Neural progenitor cell (in vitro differentiated cells): ENCODE data around the gene PUS1. TPM values are rescaled to one million over a fixed set of nuclear protein-coding genes. Genes with fewer than 3 reads are reported as not detected.
"Not testable (repeated sequence)": the region's sequence is repeated elsewhere in the genome, so short reads cannot be mapped to it uniquely, and the experiment has no call there.

Experiments used
- DNase-seq: peaks from one replicate; pipeline ENCODE4 v3.0.0-alpha.2; 2016; ENCODE audit warnings: low spot score
- H2AFZ ChIP-seq: fragments of 200-600 bp; sonication (generic); replicated peaks from 2 replicates; pipeline ENCODE4 v1.6.1; 2016; ENCODE audit warnings: antibody characterized with exemption
- H3F3A ChIP-seq: fragments of 200-600 bp; sonication (generic); 2 replicates; pipeline ENCODE4 v1.6.1; 2016; ENCODE audit warnings: antibody characterized with exemption, low read depth
- H3K27ac ChIP-seq: fragments of 200-600 bp; sonication (generic); 2 replicates; pipeline ENCODE4 v1.5.1; 2016; ENCODE audit warnings: mild to moderate bottlenecking
- H3K27me3 ChIP-seq: fragments of 200-600 bp; sonication (generic); 2 replicates; pipeline ENCODE4 v1.6.1; 2016; ENCODE audit warnings: mild to moderate bottlenecking, moderate library complexity
- H3K36me3 ChIP-seq: fragments of 200-600 bp; sonication (generic); 2 replicates; pipeline ENCODE4 v1.5.1; 2016
- H3K4me1 ChIP-seq: fragments of 200-600 bp; sonication (generic); 2 replicates; pipeline ENCODE4 v1.6.1; 2016; ENCODE audit warnings: mixed run types
- H3K4me2 ChIP-seq: fragments of 200-600 bp; sonication (generic); 2 replicates; pipeline ENCODE4 v1.6.1; 2016
- H3K4me3 ChIP-seq: fragments of 200-600 bp; sonication (generic); 2 replicates; pipeline ENCODE4 v1.5.1; 2016
- H3K79me2 ChIP-seq: fragments of 200-600 bp; sonication (generic); 2 replicates; pipeline ENCODE4 v1.6.1; 2016; ENCODE audit warnings: low read depth
- H3K9ac ChIP-seq: fragments of 200-600 bp; sonication (generic); 2 replicates; pipeline ENCODE4 v1.6.1; 2016
- H3K9me3 ChIP-seq: fragments of 200-600 bp; sonication (generic); 2 replicates; pipeline ENCODE4 v1.5.1; 2016; ENCODE audit warnings: low read depth
- H4K20me1 ChIP-seq: fragments of 200-600 bp; sonication (generic); 2 replicates; pipeline ENCODE4 v1.6.1; 2016; ENCODE audit warnings: low read depth
- H3K27ac Mint-ChIP-seq: 3 replicates; pipeline ENCODE4 v1.8.0; 2021; ENCODE audit warnings: mixed read lengths
- H3K27me3 Mint-ChIP-seq: 2 replicates; pipeline ENCODE4 v1.8.0; 2022; ENCODE audit warnings: low read depth, mild to moderate bottlenecking, inconsistent platforms, moderate library complexity, mixed read lengths; ENCODE audit not compliant: insufficient read depth
- H3K36me3 Mint-ChIP-seq: 3 replicates; pipeline ENCODE4 v1.8.0; 2021; ENCODE audit warnings: mixed read lengths
- H3K4me1 Mint-ChIP-seq: 3 replicates; pipeline ENCODE4 v1.8.0; 2021; ENCODE audit warnings: mixed read lengths
- H3K4me3 Mint-ChIP-seq: 3 replicates; pipeline ENCODE4 v1.8.0; 2021; ENCODE audit warnings: mild to moderate bottlenecking, moderate library complexity, mixed read lengths
- H3K9me3 Mint-ChIP-seq: 3 replicates; pipeline ENCODE4 v1.8.0; 2020; ENCODE audit warnings: mixed read lengths
- EZH2 ChIP-seq: fragments of 200-600 bp; sonication (generic); IDR thresholded peaks from 2 replicates; pipeline ENCODE4 v1.6.1; 2017; ENCODE audit warnings: antibody characterized with exemption, mild to moderate bottlenecking, moderate library complexity
- EZH2phosphoT487 ChIP-seq: fragments of 200-600 bp; sonication (generic); IDR thresholded peaks from 2 replicates; pipeline ENCODE4 v1.6.1; 2017; ENCODE audit warnings: antibody characterized with exemption
- total RNA-seq: library from RNA; depleted of rRNA; stranded (reverse); fragments of >200 nt; gene quantifications from 2 replicates; pipeline ENCODE4 v1.2.3, GENCODE V29; 2015; ENCODE audit warnings: low replicate concordance
- TF ChIP-seq, protein P1 (sequence below): fragments of 200-600 bp; sonication (generic); IDR thresholded peaks from 2 replicates; pipeline ENCODE4 v1.5.1; 2017; ENCODE audit warnings: antibody characterized with exemption, mild to moderate bottlenecking

PUS1 gene
- total RNA-seq, 1 donor from 2014 or later: 15.9 TPM

DNA sequence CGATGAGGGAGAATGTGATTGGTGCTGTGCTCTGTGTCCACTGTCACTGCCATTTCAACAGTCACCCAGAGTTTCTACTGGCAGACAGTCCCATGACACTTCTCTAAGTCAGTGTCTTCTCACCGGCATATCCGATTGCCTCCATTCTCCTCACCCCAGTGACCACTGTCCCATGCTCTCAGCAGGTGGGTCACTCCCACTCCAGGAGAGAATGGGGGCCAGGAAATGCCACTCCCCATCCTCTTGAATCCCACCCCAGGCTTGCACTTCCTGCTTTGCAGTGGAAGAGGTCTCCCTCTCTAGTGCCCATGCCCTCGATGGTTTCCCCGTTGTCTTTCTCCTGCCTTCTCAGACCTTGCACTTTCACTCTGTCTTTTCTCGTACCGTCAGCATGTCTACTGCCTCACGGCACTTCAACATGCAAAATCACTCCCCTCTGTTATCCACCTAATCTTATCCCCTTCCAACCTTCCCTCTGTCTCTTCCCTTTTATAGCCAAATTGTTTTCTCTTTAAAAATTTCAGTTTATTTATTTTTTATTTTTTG, 18.5 kb downstream of the PUS1 start:
- no peak overlapping the region for H3K4me3 ChIP-seq
- H3K36me3 ChIP-seq: no peaks in the 10 kb centered on the region
- no peaks in the 10 kb centered on the region for H3K27me3 ChIP-seq
- no peak for TF ChIP-seq EZH2
- TF ChIP-seq, protein P1, sequence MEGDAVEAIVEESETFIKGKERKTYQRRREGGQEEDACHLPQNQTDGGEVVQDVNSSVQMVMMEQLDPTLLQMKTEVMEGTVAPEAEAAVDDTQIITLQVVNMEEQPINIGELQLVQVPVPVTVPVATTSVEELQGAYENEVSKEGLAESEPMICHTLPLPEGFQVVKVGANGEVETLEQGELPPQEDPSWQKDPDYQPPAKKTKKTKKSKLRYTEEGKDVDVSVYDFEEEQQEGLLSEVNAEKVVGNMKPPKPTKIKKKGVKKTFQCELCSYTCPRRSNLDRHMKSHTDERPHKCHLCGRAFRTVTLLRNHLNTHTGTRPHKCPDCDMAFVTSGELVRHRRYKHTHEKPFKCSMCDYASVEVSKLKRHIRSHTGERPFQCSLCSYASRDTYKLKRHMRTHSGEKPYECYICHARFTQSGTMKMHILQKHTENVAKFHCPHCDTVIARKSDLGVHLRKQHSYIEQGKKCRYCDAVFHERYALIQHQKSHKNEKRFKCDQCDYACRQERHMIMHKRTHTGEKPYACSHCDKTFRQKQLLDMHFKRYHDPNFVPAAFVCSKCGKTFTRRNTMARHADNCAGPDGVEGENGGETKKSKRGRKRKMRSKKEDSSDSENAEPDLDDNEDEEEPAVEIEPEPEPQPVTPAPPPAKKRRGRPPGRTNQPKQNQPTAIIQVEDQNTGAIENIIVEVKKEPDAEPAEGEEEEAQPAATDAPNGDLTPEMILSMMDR: no peak
- no peak for TF ChIP-seq EZH2phosphoT487
- Mint-ChIP-seq H3K27me3 (peaks cover 7% of the 10 kb centered on the region), H3K4me3 (no peak overlapping the region), H3K36me3 (peaks cover 7% of the 10 kb centered on the region), H3K27ac (no peak overlapping the region), H3K4me1 (peaks cover 5% of the 10 kb centered on the region), H3K9me3 (no peaks in the 10 kb centered on the region)
- no peaks in the 10 kb centered on the region for H3K4me1 ChIP-seq
- peaks cover 15% of the 10 kb centered on the region for H4K20me1 ChIP-seq
- H3K9me3 ChIP-seq: no peaks in the 10 kb centered on the region
- no peak for DNase-seq
- no peak overlapping the region for H3K27ac ChIP-seq
- H3F3A ChIP-seq: peaks cover 23% of the 10 kb centered on the region
- H2AFZ ChIP-seq: no peak overlapping the region
- H3K9ac ChIP-seq: no peak overlapping the region
- H3K4me2 ChIP-seq: no peak overlapping the region
- H3K79me2 ChIP-seq: peaks cover 26% of the 10 kb centered on the region

DNA sequence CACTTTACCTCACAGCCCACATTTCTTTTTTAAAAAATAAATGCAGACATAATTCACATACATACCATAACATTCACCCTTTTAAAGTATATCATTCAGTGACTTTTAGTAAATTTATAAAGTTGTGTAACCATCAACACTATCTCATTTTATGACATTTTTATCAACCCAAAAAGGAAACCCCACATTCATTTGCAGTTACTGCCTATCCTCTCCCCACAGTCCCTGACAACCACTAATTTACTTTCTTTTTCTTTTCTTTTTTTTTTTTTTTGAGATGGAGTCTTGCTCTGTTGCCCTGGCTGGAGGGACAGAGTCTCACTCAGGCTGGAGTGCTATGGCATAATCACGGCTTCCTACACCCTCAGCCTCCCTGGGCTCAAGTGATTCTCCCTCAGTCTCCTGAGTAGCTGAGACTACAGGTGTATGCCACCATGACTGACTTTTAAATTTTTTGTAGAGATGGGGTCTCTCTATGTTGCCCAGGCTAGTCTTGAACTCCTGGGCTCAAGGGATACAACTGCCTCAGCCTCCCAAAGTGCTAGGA, 19.2 kb downstream of the PUS1 start:
- Mint-ChIP-seq H3K4me3 (peak overlapping the region; percentile 80), H3K36me3 (peaks cover 7% of the 10 kb centered on the region)
- no peak overlapping the region for H3K27ac ChIP-seq

DNA sequence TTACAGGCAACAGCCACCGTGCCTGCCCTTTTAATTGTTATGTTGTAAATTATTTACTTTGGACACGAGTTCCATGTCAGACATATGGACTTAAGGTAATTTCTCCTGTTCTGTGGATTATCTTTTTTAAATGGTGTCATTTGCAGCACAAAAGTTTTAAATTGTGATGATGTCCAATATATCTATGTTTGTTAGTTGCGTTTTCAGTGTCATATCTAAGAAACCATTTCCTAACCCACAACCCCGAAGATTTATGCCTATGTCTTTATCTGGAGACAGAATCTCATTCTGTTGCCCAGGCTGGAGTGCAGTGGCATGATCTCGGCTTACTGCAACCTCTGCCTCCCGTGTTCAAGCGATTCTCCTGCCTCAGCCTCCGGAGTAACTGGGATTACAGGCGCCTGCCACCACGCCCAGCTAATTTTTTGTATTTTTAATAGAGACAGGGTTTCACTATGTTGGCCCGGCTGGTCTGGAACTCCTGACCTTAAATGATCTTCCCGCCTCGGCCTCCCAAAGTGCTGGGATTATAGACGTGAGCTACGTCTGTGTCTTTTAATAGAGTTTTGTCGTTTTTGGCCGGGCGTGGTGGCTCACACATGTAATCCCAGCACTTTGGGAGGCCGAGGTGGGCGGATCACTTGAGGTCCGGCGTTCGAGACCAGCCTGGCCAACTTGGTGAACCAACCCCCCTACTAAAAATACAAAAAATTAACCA, 19.8 kb downstream of the PUS1 start:
- not testable (repeated sequence) for H3K4me1 ChIP-seq, H3K36me3 Mint-ChIP-seq, H3K27me3 ChIP-seq, H3K27ac ChIP-seq, H3K9me3 ChIP-seq, DNase-seq, H2AFZ ChIP-seq, H3K27me3 Mint-ChIP-seq, H3K9me3 Mint-ChIP-seq, H3K9ac ChIP-seq, H3K27ac Mint-ChIP-seq, H3K36me3 ChIP-seq
- peaks cover 13% of the 10 kb centered on the region for H3K4me1 Mint-ChIP-seq
- peaks cover 23% of the 10 kb centered on the region for H3F3A ChIP-seq
- H4K20me1 ChIP-seq: peaks cover 20% of the 10 kb centered on the region
- peak overlapping the region; percentile 99 for H3K4me2 ChIP-seq
- H3K4me3 Mint-ChIP-seq: peak overlapping the region; percentile 80
- H3K4me3 ChIP-seq: peak overlapping the region; percentile 92
- H3K79me2 ChIP-seq: peaks cover 39% of the 10 kb centered on the region

More for the DNA sequence above, 19.2 kb downstream of the PUS1 start:
- H4K20me1 ChIP-seq: peaks cover 20% of the 10 kb centered on the region
- no peaks in the 10 kb centered on the region for H3K9me3 ChIP-seq
- no peak overlapping the region for H3K4me3 ChIP-seq
- TF ChIP-seq, protein P1: no peak
- TF ChIP-seq EZH2phosphoT487: no peak
- TF ChIP-seq EZH2: no peak
- no peaks in the 10 kb centered on the region for H3K27me3 ChIP-seq
- peaks cover 23% of the 10 kb centered on the region for H3F3A ChIP-seq
- H3K36me3 ChIP-seq: no peaks in the 10 kb centered on the region
- H3K27ac Mint-ChIP-seq: no peak overlapping the region
- H3K4me1 Mint-ChIP-seq: peaks cover 10% of the 10 kb centered on the region
- no peaks in the 10 kb centered on the region for H3K9me3 Mint-ChIP-seq
- no peak overlapping the region for H3K4me2 ChIP-seq
- H3K9ac ChIP-seq: no peak overlapping the region
- peaks cover 7% of the 10 kb centered on the region for H3K27me3 Mint-ChIP-seq
- no peak for DNase-seq
- no peaks in the 10 kb centered on the region for H3K4me1 ChIP-seq
- H2AFZ ChIP-seq: no peak overlapping the region
- peaks cover 33% of the 10 kb centered on the region for H3K79me2 ChIP-seq
